ENCODE measurements around the gene CCAR1. TPM values are rescaled to one million over a fixed set of nuclear protein-coding genes. Genes with fewer than 3 reads are reported as not detected.

CCAR1 gene
- total RNA-seq, 1 experiment from 2014 or later = 84.4 TPM

DNA sequence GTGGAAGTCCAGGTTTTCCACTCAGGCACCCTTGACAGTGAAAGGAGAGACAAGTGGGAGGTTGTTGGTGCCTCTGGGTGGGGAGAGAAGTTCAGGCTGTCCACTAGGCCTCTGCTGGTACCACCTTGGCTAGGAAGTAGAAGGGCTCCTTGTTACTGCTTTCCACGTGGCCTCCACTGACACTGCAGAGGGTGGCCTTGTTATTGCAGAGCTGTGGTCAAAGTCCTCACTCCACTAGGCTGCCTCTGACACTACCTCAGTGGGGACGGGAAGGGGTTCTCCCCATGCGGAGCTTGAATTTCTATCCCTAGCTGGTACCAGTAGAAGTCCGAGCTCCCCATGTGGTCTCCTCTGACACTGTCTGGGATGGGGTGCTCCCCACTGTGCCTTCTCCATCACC, 91.4 kb downstream of the CCAR1 start:
- Histone ChIP-seq H3K79me2 (ENCODE audit: insufficient read depth, low read length) (no peaks in the 10 kb centered on the region), H2AFZ (ENCODE audit: low read depth, low read length, poor library complexity, severe bottlenecking) (no peak overlapping the region), H3K4me2 (ENCODE audit: low read length) (no peak overlapping the region), H3K4me3 (replicated peaks in 1 of 2; ENCODE audit: low read depth in 1 of 2, low read length in 2 of 2) (no peak overlapping the region), H3K4me1 (ENCODE audit: control insufficient read depth in 1 of 2, insufficient read depth in 2 of 2, low read length in 2 of 2) (peaks cover 4 to 9% of the 10 kb centered on the region in 2 experiments; a peak in 2 of 4 replicates), H3K9me3 (ENCODE audit: control insufficient read depth in 1 of 2, insufficient read depth in 1 of 2, low read depth in 1 of 2, low read length in 2 of 2) (no peaks in the 10 kb centered on the region), H4K20me1 (ENCODE audit: insufficient read depth) (no peaks in the 10 kb centered on the region), H3K9ac (ENCODE audit: low read length) (no peak overlapping the region), H3K27ac (ENCODE audit: low read depth, low read length) (no peak overlapping the region), H3K27me3 (ENCODE audit: insufficient read depth, low read length) (no peaks in the 10 kb centered on the region), H3K36me3 (ENCODE audit: control insufficient read depth in 1 of 2, insufficient read depth in 2 of 2, low read length in 2 of 2) (no peaks in the 10 kb centered on the region), H3K9me2 (ENCODE audit: insufficient read depth) (no peaks in the 10 kb centered on the region)
- no peak for DNase-seq (ENCODE audit: low read depth, low spot score)
- no TSS peak for BruUV-seq (replicated peaks)
- intact Hi-C loops (cut with micrococcal nuclease) = no loop called here
- CTCF ChIA-PET = no interaction called here
- RAD21 ChIA-PET (ENCODE audit: low non-redundant PET in 1 of 2, low total read pairs in 2 of 2, uncharacterized antibody in 2 of 2, unreplicated experiment in 2 of 2) = no interaction called here
- no peak for ATAC-seq
- TF ChIP-seq POLR2A (IDR thresholded peaks at IDR 0.05; ENCODE audit: borderline replicate concordance, extremely low read depth, insufficient read depth, insufficient read length) = no peak
- TF ChIP-seq, protein P1, sequence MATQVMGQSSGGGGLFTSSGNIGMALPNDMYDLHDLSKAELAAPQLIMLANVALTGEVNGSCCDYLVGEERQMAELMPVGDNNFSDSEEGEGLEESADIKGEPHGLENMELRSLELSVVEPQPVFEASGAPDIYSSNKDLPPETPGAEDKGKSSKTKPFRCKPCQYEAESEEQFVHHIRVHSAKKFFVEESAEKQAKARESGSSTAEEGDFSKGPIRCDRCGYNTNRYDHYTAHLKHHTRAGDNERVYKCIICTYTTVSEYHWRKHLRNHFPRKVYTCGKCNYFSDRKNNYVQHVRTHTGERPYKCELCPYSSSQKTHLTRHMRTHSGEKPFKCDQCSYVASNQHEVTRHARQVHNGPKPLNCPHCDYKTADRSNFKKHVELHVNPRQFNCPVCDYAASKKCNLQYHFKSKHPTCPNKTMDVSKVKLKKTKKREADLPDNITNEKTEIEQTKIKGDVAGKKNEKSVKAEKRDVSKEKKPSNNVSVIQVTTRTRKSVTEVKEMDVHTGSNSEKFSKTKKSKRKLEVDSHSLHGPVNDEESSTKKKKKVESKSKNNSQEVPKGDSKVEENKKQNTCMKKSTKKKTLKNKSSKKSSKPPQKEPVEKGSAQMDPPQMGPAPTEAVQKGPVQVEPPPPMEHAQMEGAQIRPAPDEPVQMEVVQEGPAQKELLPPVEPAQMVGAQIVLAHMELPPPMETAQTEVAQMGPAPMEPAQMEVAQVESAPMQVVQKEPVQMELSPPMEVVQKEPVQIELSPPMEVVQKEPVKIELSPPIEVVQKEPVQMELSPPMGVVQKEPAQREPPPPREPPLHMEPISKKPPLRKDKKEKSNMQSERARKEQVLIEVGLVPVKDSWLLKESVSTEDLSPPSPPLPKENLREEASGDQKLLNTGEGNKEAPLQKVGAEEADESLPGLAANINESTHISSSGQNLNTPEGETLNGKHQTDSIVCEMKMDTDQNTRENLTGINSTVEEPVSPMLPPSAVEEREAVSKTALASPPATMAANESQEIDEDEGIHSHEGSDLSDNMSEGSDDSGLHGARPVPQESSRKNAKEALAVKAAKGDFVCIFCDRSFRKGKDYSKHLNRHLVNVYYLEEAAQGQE (IDR thresholded peaks at IDR 0.05; ENCODE audit: low read depth) = no peak
- TF ChIP-seq ZNF274 (IDR thresholded peaks at IDR 0.05; ENCODE audit: low read depth, low read length) = no peak
- no peak for TF ChIP-seq TCF7L2 (IDR thresholded peaks at IDR 0.05; ENCODE audit: borderline replicate concordance, extremely low read depth, insufficient read depth, insufficient read length)
- TF ChIP-seq, protein P2, sequence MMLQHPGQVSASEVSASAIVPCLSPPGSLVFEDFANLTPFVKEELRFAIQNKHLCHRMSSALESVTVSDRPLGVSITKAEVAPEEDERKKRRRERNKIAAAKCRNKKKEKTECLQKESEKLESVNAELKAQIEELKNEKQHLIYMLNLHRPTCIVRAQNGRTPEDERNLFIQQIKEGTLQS (IDR thresholded peaks at IDR 0.05) = no peak
- no peak for TF ChIP-seq EZH2phosphoT487 (IDR thresholded peaks at IDR 0.05; ENCODE audit: borderline replicate concordance)
- TF ChIP-seq JUND (IDR thresholded peaks at IDR 0.05) = no peak
- TF ChIP-seq ZBTB33 (IDR thresholded peaks at IDR 0.05; ENCODE audit: extremely low read depth, insufficient replicate concordance, low read length) = no peak
- no peak for TF ChIP-seq YY1 (IDR thresholded peaks at IDR 0.05; ENCODE audit: extremely low read depth, insufficient replicate concordance, low read depth, low read length)
- TF ChIP-seq CEBPB (IDR thresholded peaks at IDR 0.05; ENCODE audit: low read depth) = no peak
- TF ChIP-seq FOSL1 (IDR thresholded peaks at IDR 0.05; ENCODE audit: low read depth) = no peak
- no peak for TF ChIP-seq ELF1 (IDR thresholded peaks at IDR 0.05; ENCODE audit: borderline replicate concordance, low read depth)
- TF ChIP-seq RAD21 (IDR thresholded peaks at IDR 0.05; ENCODE audit: low read depth) = no peak
- POLR2A ChIA-PET = no interaction called here
